ENCODE measurements around the gene OR5K3. TPM values are rescaled to one million over a fixed set of nuclear protein-coding genes. Genes with fewer than 3 reads are reported as not detected.

The OR5K3 gene
- total and polyA plus RNA-seq, 2 donors (not counting 3 experiments of a cell fraction or from before 2014, with no cell fraction given): not detected

DNA sequence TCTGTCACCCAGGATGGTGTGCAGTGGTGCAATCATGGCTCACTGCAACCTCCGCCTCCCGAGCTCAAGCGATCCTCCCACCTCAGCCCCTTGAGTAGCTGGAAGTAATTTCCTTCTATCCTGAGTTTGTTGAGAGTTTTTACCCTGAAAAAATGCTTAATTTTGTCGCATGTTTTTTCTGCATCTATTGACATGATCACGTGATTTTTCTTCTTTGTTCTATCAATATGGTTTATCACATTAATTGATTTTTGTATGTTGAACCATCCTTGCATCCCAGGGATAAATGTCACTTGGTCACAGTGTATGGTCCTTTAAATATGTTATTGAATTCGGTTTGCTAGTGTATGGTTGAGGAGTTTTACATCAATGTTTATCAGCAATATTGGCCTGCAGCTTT lies 48.7 kb upstream of the OR5K3 start:
- H3K4me1 ChIP-seq (ENCODE audit: control insufficient read depth, extremely low read depth, insufficient read depth, low read length): peaks cover 2% of the 10 kb centered on the region

More for the DNA sequence above, 48.7 kb upstream of the OR5K3 start:
- no peak for TF ChIP-seq EZH2 (IDR thresholded peaks at IDR 0.05; ENCODE audit: borderline replicate concordance, low read depth, low read length, severe bottlenecking)
- no peak for TF ChIP-seq GATA2 (IDR thresholded peaks at IDR 0.05; ENCODE audit: insufficient read depth, insufficient read length, low read depth, low read length)
- TF ChIP-seq, protein P1, sequence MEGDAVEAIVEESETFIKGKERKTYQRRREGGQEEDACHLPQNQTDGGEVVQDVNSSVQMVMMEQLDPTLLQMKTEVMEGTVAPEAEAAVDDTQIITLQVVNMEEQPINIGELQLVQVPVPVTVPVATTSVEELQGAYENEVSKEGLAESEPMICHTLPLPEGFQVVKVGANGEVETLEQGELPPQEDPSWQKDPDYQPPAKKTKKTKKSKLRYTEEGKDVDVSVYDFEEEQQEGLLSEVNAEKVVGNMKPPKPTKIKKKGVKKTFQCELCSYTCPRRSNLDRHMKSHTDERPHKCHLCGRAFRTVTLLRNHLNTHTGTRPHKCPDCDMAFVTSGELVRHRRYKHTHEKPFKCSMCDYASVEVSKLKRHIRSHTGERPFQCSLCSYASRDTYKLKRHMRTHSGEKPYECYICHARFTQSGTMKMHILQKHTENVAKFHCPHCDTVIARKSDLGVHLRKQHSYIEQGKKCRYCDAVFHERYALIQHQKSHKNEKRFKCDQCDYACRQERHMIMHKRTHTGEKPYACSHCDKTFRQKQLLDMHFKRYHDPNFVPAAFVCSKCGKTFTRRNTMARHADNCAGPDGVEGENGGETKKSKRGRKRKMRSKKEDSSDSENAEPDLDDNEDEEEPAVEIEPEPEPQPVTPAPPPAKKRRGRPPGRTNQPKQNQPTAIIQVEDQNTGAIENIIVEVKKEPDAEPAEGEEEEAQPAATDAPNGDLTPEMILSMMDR (IDR thresholded peaks at IDR 0.05; ENCODE audit: extremely low read depth in 1 of 2, insufficient read depth in 1 of 2, low read depth in 1 of 2, low read length in 2 of 2): no peak
- no peak for TF ChIP-seq FOS (IDR thresholded peaks at IDR 0.05; ENCODE audit: borderline replicate concordance, insufficient read depth, low read length)
- TF ChIP-seq POLR2A (IDR thresholded peaks at IDR 0.05; ENCODE audit: low read depth, low read length): no peak
- no peak for TF ChIP-seq JUN (IDR thresholded peaks at IDR 0.05; ENCODE audit: borderline replicate concordance, insufficient read depth, insufficient read length, low read depth)
- TF ChIP-seq POLR2AphosphoS5 (IDR thresholded peaks at IDR 0.05; ENCODE audit: insufficient read depth, low read depth, low read length): no peak
- TF ChIP-seq, protein P2, sequence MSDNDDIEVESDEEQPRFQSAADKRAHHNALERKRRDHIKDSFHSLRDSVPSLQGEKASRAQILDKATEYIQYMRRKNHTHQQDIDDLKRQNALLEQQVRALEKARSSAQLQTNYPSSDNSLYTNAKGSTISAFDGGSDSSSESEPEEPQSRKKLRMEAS (IDR thresholded peaks at IDR 0.05; ENCODE audit: insufficient read depth, insufficient read length): no peak
- TF ChIP-seq MYC (IDR thresholded peaks at IDR 0.05; ENCODE audit: low read depth, low read length): no peak
- intact Hi-C loops (cut with micrococcal nuclease) (loop anchor here (5.0 kb wide), 1 partner anchor 231 kb away; no protein-coding TSS in a partner anchor), dilution Hi-C loops (cut with MboI; ENCODE audit: extremely low pct_ligation_motif_present, low sequenced_read_pairs) (no loop called here)
- no peak for FAIRE-seq
- ChIA-PET CTCF (no interaction called here), POLR2A (no interaction called here)
- Histone ChIP-seq H3K4me3 (replicated peaks in 1 of 3; ENCODE audit: insufficient read depth in 1 of 3, low read depth in 1 of 3, low read length in 3 of 3) (no peak overlapping the region), H3K27me3 (ENCODE audit: control insufficient read depth in 2 of 2, insufficient read depth in 2 of 2, low read length in 2 of 2) (peaks cover 6 to 10% of the 10 kb centered on the region in 2 experiments), H2AFZ (ENCODE audit: low read depth, low read length) (no peak overlapping the region), H3K27ac (ENCODE audit: insufficient read depth, low read depth, low read length) (no peak overlapping the region), H4K20me1 (replicated peaks; ENCODE audit: control insufficient read depth, extremely low read depth, insufficient read depth, low read length) (no peaks in the 10 kb centered on the region), H3K9me3 (replicated peaks; ENCODE audit: control insufficient read depth, insufficient read depth, low read length) (no peaks in the 10 kb centered on the region), H3K4me2 (ENCODE audit: insufficient read depth, low read length) (no peak overlapping the region), H3K36me3 (ENCODE audit: control insufficient read depth in 2 of 2, extremely low read depth in 1 of 2, insufficient read depth in 2 of 2, low read length in 2 of 2) (no peaks in the 10 kb centered on the region), H3K79me2 (ENCODE audit: control insufficient read depth, insufficient read depth, low read length) (no peaks in the 10 kb centered on the region), H3K9ac (replicated peaks; ENCODE audit: extremely low read depth, insufficient read depth, low read length) (no peak overlapping the region), H3K9me1 (replicated peaks; ENCODE audit: control insufficient read depth, extremely low read depth, insufficient read depth, low read length) (no peaks in the 10 kb centered on the region)
- DNase-seq (ENCODE audit: low read depth, low spot score): no peak
- no TSS peak for BruUV-seq (replicated peaks)

Measured in endothelial cell of umbilical vein (primary cell).